IPS-15b (cell line): Measurements from ENCODE around the gene IKZF2.

Experiments
- H3K27me3 ChIP-seq: one replicate; pipeline ENCODE4 v1.6.1; 2013; ENCODE audit warnings: low read length; ENCODE audit not compliant: control insufficient read depth, insufficient read depth
- H3K36me3 ChIP-seq: one replicate; pipeline ENCODE4 v1.6.1; 2013; ENCODE audit warnings: low read length; ENCODE audit not compliant: control insufficient read depth, insufficient read depth
- H3K4me1 ChIP-seq: one replicate; pipeline ENCODE4 v1.6.1; 2013; ENCODE audit warnings: mild to moderate bottlenecking, low read length; ENCODE audit not compliant: control insufficient read depth, insufficient read depth
- H3K4me3 ChIP-seq: one replicate; pipeline ENCODE4 v1.5.1; 2013; ENCODE audit warnings: low read depth, low read length
- H3K9ac ChIP-seq: one replicate; pipeline ENCODE4 v1.6.1; 2013; ENCODE audit warnings: low read depth, mild to moderate bottlenecking, low read length
- H3K9me3 ChIP-seq: one replicate; pipeline ENCODE4 v1.6.1; 2013; ENCODE audit warnings: mild to moderate bottlenecking, low read length; ENCODE audit not compliant: control insufficient read depth, insufficient read depth

IKZF2 gene

DNA sequence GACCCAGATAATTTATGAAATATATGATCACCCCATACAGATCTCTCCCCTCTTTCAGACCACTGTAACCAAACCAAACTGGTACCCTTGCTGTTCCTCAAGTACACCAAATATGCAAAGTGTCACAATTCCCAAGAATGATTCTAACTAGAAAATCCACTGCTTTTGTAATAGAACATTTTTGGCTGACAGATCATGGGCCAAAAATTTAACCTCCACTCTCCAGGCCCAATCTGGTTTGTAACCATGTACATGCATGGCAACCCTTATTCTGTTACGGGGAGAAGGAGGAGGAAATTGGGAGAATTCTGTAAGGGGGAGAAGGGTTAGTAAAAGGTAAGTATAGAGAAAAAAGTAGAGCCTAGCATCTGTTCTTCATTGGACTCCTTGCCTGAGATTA, 62.0 kb downstream of the IKZF2 start:
- peaks cover 6% of the 10 kb centered on the region for H3K4me1 ChIP-seq
- no peaks in the 10 kb centered on the region for H3K36me3 ChIP-seq
- H3K9ac ChIP-seq, result no peak overlapping the region
- H3K27me3 ChIP-seq, result no peaks in the 10 kb centered on the region
- H3K9me3 ChIP-seq, result no peaks in the 10 kb centered on the region
- no peak overlapping the region for H3K4me3 ChIP-seq

DNA sequence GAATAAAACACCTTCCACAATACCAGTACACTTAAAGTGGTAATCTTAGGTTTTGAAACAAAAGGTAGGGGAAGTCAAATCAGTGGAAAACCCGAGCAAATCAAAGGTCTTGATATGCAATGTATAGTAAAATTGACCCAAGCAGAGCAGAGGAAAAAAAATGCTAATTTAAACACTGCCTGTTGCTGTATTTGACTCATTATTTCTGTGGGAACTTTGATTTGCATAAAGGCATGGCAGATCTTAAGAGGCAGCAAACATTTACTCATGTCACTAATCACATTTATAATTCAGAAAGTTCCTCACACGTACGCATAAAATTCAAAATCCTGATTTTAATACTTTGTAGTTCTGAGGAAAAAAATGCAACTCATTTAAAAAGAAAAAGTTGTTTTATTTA, 64.4 kb downstream of the IKZF2 start:
- H3K9me3 ChIP-seq, result no peaks in the 10 kb centered on the region
- H3K36me3 ChIP-seq, result no peaks in the 10 kb centered on the region
- no peak overlapping the region for H3K4me3 ChIP-seq

DNA sequence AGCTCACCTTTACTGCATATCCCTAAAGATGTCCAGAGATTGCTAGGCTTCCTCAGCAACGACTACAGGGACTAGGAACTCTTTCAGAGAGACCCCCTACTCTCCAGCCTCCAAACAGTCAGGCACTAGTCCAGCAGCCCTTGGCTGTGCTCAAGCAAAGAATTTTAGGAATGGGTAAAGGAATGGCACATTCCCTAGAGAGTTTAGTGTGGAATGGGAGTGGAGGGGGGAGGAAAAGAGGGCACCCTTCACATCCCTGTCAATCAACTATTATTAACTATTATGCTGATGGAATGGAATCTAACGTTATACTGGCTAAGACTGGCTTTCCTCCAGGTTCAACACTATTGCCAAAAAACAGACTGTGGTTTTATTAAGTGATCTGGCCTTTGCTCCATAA, 64.8 kb downstream of the IKZF2 start:
- Histone ChIP-seq H3K4me1 (peaks cover 6% of the 10 kb centered on the region), H3K36me3 (no peaks in the 10 kb centered on the region), H3K9ac (no peak overlapping the region), H3K27me3 (no peaks in the 10 kb centered on the region), H3K4me3 (no peak overlapping the region), H3K9me3 (no peaks in the 10 kb centered on the region)

More for the DNA sequence above, 64.4 kb downstream of the IKZF2 start:
- H3K27me3 ChIP-seq, result no peaks in the 10 kb centered on the region
- H3K9ac ChIP-seq, result no peak overlapping the region
- H3K4me1 ChIP-seq, result peaks cover 6% of the 10 kb centered on the region

DNA sequence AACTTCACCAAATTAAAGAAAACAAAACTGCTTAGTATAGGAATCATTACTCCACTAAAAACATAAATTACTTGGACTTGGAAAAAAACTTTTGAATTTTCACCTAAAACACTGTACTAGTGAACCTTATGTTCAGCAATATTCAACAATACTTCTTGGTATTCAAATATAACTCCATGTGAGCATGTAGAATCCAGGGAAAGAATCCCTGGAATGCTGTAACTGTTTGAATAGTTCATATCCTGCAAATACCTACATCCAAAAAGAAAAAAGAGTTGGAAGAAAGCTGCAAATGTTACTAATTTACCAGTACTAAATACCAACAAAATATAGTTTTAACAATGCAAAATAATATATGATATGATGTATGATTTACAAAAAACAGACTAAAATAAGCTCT, 65.4 kb downstream of the IKZF2 start:
- Histone ChIP-seq H3K9me3 (no peaks in the 10 kb centered on the region), H3K27me3 (no peaks in the 10 kb centered on the region), H3K4me1 (peaks cover 6% of the 10 kb centered on the region), H3K9ac (no peak overlapping the region), H3K36me3 (no peaks in the 10 kb centered on the region), H3K4me3 (no peak overlapping the region)

DNA sequence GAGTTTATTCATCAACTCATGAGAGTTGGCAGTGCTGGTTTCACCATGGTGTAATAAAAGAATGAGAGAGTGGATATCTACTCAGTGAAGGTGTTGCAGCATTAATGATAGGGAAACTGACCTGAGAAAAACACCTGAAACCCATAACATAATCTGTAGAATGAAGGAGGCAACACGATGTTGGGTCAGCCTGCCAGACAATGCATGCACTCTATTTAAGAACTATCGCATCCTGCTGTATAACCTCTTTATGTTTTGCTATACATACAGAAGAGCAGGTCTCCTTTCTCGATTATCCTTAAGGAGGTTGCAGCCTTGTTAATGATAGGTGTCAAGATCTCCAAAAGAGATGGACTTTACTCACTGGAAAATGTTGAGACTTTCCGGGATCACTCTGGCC, 65.9 kb downstream of the IKZF2 start:
- Histone ChIP-seq H3K9me3 (no peaks in the 10 kb centered on the region), H3K4me3 (no peak overlapping the region), H3K4me1 (peaks cover 6% of the 10 kb centered on the region), H3K36me3 (no peaks in the 10 kb centered on the region), H3K27me3 (no peaks in the 10 kb centered on the region), H3K9ac (no peak overlapping the region)

DNA sequence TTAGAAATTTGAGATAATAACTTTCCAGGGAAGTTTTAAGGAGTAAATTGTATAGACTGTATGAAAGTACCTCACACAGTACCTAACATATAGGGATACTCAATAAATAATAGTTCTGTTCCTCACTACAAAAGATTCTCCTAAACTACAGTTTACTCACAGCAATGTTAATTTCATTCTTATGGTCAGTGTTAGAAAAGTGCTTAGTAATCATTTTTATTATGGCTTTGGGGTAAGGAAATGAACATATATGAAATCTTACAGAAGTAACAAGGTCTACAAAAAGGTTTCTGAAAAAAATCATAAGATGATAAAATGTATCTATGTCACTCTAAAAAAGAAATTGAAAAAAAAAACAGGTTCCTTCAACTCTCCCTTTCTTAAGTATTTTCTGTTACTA, 67.2 kb downstream of the IKZF2 start:
- peaks cover 6% of the 10 kb centered on the region for H3K4me1 ChIP-seq
- H3K9me3 ChIP-seq, result no peaks in the 10 kb centered on the region

DNA sequence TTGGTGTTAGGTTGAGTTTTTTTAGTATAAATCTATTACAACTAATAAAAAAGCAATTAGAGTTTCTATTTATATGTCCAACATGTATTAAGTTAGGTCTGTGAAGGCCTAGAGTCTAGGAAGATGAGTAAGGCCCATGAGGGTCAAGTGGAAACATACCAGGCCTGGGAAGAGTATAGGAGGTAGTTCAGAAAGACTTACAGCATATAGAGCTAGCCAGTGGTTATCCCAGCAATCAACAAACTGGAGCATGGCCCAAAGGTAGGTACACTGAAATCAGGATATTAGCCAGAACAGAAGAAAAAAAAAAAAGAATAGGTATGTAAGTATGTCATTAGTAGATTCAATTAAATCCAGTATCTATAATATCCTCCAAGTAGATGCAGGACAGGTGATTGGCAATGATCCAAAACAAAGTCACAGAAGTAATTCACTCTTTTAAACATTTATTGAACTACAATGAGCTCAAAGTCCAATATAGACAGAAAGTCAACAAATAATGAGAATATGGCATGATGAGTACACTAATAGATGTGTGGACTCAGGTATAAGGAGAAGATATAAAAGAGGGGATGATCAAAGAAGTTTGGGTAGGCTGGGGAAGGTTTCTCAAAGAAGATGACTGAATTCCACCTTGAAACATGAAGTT, 70.3 kb downstream of the IKZF2 start:
- H3K4me1 ChIP-seq, result no peaks in the 10 kb centered on the region
- H3K9ac ChIP-seq, result no peak overlapping the region
- H3K36me3 ChIP-seq, result no peaks in the 10 kb centered on the region
- no peaks in the 10 kb centered on the region for H3K9me3 ChIP-seq
- H3K27me3 ChIP-seq, result no peaks in the 10 kb centered on the region
- H3K4me3 ChIP-seq, result no peak overlapping the region

More for the DNA sequence above, 67.2 kb downstream of the IKZF2 start:
- Histone ChIP-seq H3K27me3 (no peaks in the 10 kb centered on the region), H3K4me3 (no peak overlapping the region), H3K9ac (no peak overlapping the region), H3K36me3 (no peaks in the 10 kb centered on the region)

DNA sequence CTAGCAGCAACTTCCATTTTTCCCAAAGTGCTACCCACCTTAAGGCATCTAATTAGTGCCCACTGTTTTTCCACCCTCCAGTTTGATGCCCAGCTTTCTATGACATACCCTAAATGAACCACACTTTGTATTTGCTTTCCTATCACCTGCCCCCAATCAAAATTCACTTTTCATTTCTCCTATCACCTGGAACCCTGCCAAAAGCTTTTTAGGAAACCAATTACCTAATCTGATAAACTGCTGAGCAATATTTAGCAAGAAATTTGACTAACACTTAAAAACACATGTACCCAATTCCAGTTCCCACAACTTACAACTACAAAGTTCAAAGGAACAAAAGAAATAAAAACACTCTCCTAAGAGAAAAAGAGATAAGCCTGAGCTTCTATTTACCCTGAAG, 71.7 kb downstream of the IKZF2 start:
- Histone ChIP-seq H3K27me3 (no peaks in the 10 kb centered on the region), H3K9ac (no peak overlapping the region), H3K36me3 (no peaks in the 10 kb centered on the region), H3K4me1 (no peaks in the 10 kb centered on the region), H3K4me3 (no peak overlapping the region), H3K9me3 (no peaks in the 10 kb centered on the region)

DNA sequence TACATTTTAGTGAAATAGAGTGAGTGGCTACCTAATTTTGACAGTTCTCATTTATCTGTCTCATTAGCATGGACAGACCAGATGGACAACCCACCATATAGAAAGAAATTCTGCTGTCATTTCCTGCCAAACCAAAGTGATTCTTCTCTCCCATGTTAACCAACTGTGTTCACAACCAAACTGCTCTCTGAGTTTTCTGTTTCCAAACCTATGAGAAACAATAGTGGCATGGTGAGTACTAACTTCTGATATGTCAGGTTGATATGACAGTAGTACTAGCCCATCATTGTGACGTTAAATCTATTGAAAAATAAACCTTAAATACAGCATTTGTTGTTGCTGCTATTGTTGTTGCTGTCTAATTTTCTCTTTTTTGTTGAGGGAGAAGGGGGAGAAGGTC, 72.7 kb downstream of the IKZF2 start:
- Histone ChIP-seq H3K4me1 (no peaks in the 10 kb centered on the region), H3K9me3 (no peaks in the 10 kb centered on the region), H3K36me3 (no peaks in the 10 kb centered on the region), H3K27me3 (no peaks in the 10 kb centered on the region), H3K4me3 (no peak overlapping the region), H3K9ac (no peak overlapping the region)

DNA sequence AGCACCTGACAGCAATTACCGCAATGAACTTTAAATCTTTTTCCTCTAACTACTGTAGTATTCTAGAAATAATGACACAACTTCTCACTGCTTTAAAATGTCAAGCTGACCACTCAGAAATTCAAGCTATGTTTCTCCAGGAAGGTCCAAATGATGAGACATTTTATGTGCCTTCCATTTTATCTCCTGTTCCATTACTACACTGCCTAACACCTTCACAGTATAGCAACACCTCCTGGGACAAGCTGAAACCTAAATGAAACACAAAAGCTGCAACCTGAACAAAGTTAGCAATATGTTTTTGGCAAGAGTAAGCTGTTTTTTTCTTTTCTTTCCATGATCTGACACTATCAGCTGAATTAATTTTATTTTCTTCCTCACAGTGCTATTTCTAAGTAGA, 81.9 kb downstream of the IKZF2 start:
- Histone ChIP-seq H3K27me3 (no peaks in the 10 kb centered on the region), H3K9ac (no peak overlapping the region), H3K36me3 (no peaks in the 10 kb centered on the region), H3K9me3 (no peaks in the 10 kb centered on the region), H3K4me1 (peaks cover 8% of the 10 kb centered on the region), H3K4me3 (no peak overlapping the region)

DNA sequence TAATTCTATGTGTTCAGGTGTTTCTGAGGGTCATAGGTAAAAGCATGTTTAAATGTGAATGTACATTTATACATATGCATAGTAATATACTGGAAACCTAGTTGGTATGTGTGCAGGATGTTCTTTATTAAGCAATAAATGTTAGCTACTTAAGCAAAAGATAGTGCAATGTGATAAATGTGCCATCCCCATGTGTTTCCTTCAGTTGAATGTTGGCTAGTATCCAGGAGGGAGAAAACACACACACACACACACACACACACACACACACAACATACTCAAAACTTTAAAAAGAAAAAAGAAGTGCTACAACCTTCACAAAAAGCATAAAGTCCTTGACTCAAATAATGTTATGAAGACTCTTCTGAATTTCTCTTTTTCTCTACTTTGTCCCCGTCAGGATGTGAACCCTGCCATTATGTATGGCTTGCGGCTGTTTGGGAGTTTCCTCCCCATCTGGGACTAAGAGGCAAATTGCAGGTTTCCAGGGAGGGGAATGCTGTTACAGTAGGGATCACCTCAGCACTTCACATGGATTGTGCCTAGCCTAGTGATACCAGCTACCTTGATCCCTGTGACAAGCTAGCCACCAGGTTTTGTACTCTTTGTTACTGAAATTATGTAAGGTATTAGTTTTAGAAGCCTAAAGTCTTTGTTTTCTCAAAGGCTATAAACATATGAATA, 82.6 kb downstream of the IKZF2 start:
- H3K4me3 ChIP-seq, result no peak overlapping the region
- peaks cover 8% of the 10 kb centered on the region for H3K4me1 ChIP-seq
- no peak overlapping the region for H3K9ac ChIP-seq
- H3K9me3 ChIP-seq, result no peaks in the 10 kb centered on the region
- H3K27me3 ChIP-seq, result no peaks in the 10 kb centered on the region
- no peaks in the 10 kb centered on the region for H3K36me3 ChIP-seq

DNA sequence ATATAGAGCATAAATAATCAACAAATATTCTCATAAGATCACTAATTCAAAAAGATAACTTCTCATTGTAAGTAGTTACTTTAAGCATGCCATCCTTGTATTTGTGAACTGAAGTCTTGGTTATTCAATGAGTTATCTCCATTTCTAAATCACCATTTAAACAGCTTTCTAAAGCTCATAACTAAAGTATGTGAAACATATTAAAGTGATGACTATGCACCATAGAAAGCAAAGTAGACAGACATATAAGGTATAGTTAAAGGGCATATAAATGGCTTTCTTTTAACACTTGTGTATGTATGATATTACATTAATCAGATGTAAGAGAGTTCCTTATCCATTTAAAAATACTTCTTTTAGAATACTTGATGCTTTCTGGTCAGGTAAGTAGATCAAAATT, 83.5 kb downstream of the IKZF2 start:
- H3K9ac ChIP-seq, result no peak overlapping the region
- H3K27me3 ChIP-seq, result no peaks in the 10 kb centered on the region
- H3K4me3 ChIP-seq, result no peak overlapping the region
- peaks cover 8% of the 10 kb centered on the region for H3K4me1 ChIP-seq
- no peaks in the 10 kb centered on the region for H3K36me3 ChIP-seq
- H3K9me3 ChIP-seq, result no peaks in the 10 kb centered on the region
